ENCODE results near the gene NTRK1.

NTRK1 gene

GRCh38 chr1:156910309-156910782 lies 49.7 kb downstream of the NTRK1 start (continued):
- TF ChIP-seq ATF2 (tag by site-specific recombination; IDR thresholded peaks at IDR 0.05; ENCODE audit: low read depth) (no peak), ZBTB20 (tag by site-specific recombination; IDR thresholded peaks at IDR 0.05) (peak; percentile 28; the same call in 1 of the 2 replicates), MYNN (tag by site-specific recombination; IDR thresholded peaks at IDR 0.05; ENCODE audit: borderline replicate concordance) (no peak), PBX3 (CRISPR knock-in tag; IDR thresholded peaks at IDR 0.05) (no peak), ZNF2 (tag by site-specific recombination; IDR thresholded peaks at IDR 0.05) (0 out of 2 replicates have a peak, but pooled peaks have one; percentile 30), GLIS2 (tag by site-specific recombination; IDR thresholded peaks at IDR 0.05) (peak; percentile 69), ZNF433 (tag by site-specific recombination; IDR thresholded peaks at IDR 0.05; ENCODE audit: low read depth) (no peak), ZBTB26 (tag by site-specific recombination; optimal IDR thresholded peaks at IDR 0.05) (no peak), ZNF354C (tag by site-specific recombination; IDR thresholded peaks at IDR 0.05; ENCODE audit: borderline replicate concordance, low read depth) (no peak), ZNF600 (tag by site-specific recombination; IDR thresholded peaks at IDR 0.05) (peak; percentile 53; the same call in 1 of the 2 replicates), ELK4 (IDR thresholded peaks at IDR 0.05; ENCODE audit: borderline replicate concordance, low read depth, low read length) (no peak), ZNF404 (tag by site-specific recombination; IDR thresholded peaks at IDR 0.05) (no peak), REPIN1 (tag by site-specific recombination; IDR thresholded peaks at IDR 0.05; ENCODE audit: low read depth) (no peak), YY2 (tag by site-specific recombination; IDR thresholded peaks at IDR 0.05) (no peak), ZNF10 (tag by site-specific recombination; IDR thresholded peaks at IDR 0.05) (no peak), ZNF280D (tag by site-specific recombination; IDR thresholded peaks at IDR 0.05) (no peak), TRIM28 (IDR thresholded peaks at IDR 0.05; ENCODE audit: borderline replicate concordance, low read length) (no peak), ZBTB7A (tag by site-specific recombination; IDR thresholded peaks at IDR 0.05; ENCODE audit: low read depth) (peak; percentile 57; the same call in 1 of the 2 replicates), GLI2 (tag by site-specific recombination; IDR thresholded peaks at IDR 0.05; ENCODE audit: borderline replicate concordance, low read depth) (no peak), ZNF658 (tag by site-specific recombination; IDR thresholded peaks at IDR 0.05) (no peak), ZSCAN16 (tag by site-specific recombination; IDR thresholded peaks at IDR 0.05) (no peak), OSR2 (tag by site-specific recombination; IDR thresholded peaks at IDR 0.05) (no peak), ZBTB48 (tag by site-specific recombination; IDR thresholded peaks at IDR 0.05) (no peak), ZNF610 (tag by site-specific recombination; IDR thresholded peaks at IDR 0.05; ENCODE audit: borderline replicate concordance) (no peak), ZNF302 (tag by site-specific recombination; IDR thresholded peaks at IDR 0.05; ENCODE audit: low read depth) (no peak), WT1 (tag by site-specific recombination; IDR thresholded peaks at IDR 0.05) (no peak), KLF17 (tag by site-specific recombination; IDR thresholded peaks at IDR 0.05) (no peak), ZNF394 (tag by site-specific recombination; IDR thresholded peaks at IDR 0.05; ENCODE audit: borderline replicate concordance) (no peak), ZNF48 (tag by site-specific recombination; IDR thresholded peaks at IDR 0.05) (no peak), ZNF391 (tag by site-specific recombination; IDR thresholded peaks at IDR 0.05; ENCODE audit: borderline replicate concordance, low read depth) (no peak), PRDM6 (tag by site-specific recombination; IDR thresholded peaks at IDR 0.05) (no peak)

Data from HEK293 (cell line).